Pancreas (tissue), 10 donors: ENCODE data around the gene KDM4C. TPM values are rescaled to one million over a fixed set of nuclear protein-coding genes. Genes with fewer than 3 reads are reported as not detected.

Experiments used
- ATAC-seq, 4 donors: fragments of 200-7000 bp; cut with Tn5 transposase; one replicate each; pipeline versions ENCODE4 v1.8.0 to v1.9.1; 2020; ENCODE audit warnings: mild to moderate bottlenecking in 4 of 4, moderate library complexity in 4 of 4
- DNase-seq, 6 donors: peaks; one replicate each; pipeline ENCODE4 v3.0.0-alpha.2; 2020
- FAIRE-seq: peaks from 2 replicates; lab custom pipeline; 2012; peaks lifted over from hg19 to GRCh38; lab: Jason Lieb, UNC
- H3K27ac ChIP-seq, 4 donors: fragments of 200-600 bp; sonication (generic); 1 replicate in 3 of 4; 2 replicates in 1 of 4; pipeline versions ENCODE4 v1.5.0 to v1.8.0; 2020
- H3K27me3 ChIP-seq, 4 donors: fragments of 200-600 bp; one replicate each; pipeline ENCODE4 v1.8.0; 2021
- H3K36me3 ChIP-seq, 3 donors: fragments of 200-600 bp; sonication (generic) in 1 of 3; one replicate each; pipeline versions ENCODE4 v1.5.0 to v1.8.0; 2020 to 2021
- H3K4me1 ChIP-seq, 3 donors: fragments of 200-600 bp; one replicate each; pipeline ENCODE4 v1.8.0; 2021
- H3K4me3 ChIP-seq, 4 donors: fragments of 200-600 bp; sonication (generic) in 2 of 4; one replicate each; pipeline versions ENCODE4 v1.5.0 to v1.8.0; 2020 to 2021
- H3K9me3 ChIP-seq, 4 donors: fragments of 200-600 bp; one replicate each; pipeline ENCODE4 v1.8.0; 2021
- CTCF ChIP-seq, 4 donors: fragments of 200-600 bp; sonication (generic) in 3 of 4; IDR thresholded peaks; one replicate each; pipeline versions ENCODE4 v1.5.0 to v1.8.0; 2021; ENCODE audit warnings: antibody characterized with exemption in 4 of 4
- WGBS, 2 donors: extraction: QIAGEN DNeasy Blood & Tissue Kit; methylation state at CpG; one replicate each; pipeline ENCODE4 v1.1.7; 2013; 5-methylcytosine and 5-hydroxymethylcytosine counted together
- intact Hi-C, 3 donors: fragments of 100-400 bp; cut with DNase I; formaldehyde crosslinking; loops; one replicate each; pipeline versions ENCODE4 v1.11.1 to v1.14.2; 2022
- polyA plus RNA-seq, 2 donors: library from polyadenylated mRNA; stranded (reverse); fragments of 200-250 nt; gene quantifications; one replicate each; pipeline ENCODE4 v1.2.3, GENCODE V29; 2013
- total RNA-seq, 6 donors: library from RNA; stranded (reverse); fragmentation: NEBNext Ultra II Directional in 4 of 6; extraction: Animal tissue kit (Norgen Biotek cat#: 25700) in 4 of 6; gene quantifications; one replicate each; pipeline versions ENCODE4 v1.2.1 to v1.2.4, GENCODE V29; 2021 to 2023
- donor health status: healthy with polysubstance abuse.
- donor health status: DM: no; HTN: no; CAD: no; lungs with moderate emphysema.
- donor health status: DM: no; HTN: no; CAD: no.
- donor health status: control.
- donor health status: control.
- donor health status: Bipolar disorder and iron deficiency.
- donor health status: DM: yes; HTN: yes; CAD: no.
- donor health status: DM: no; HTN: no; CAD: no.
- donor health status: DM: no; HTN: no; CAD: no.
- donor health status: DM: yes; HTN: yes; CAD: no.

The KDM4C gene
- total and polyA plus RNA-seq, 8 donors, result 10.5 to 30.8 (median 19.7) TPM

- Histone ChIP-seq H3K4me1 (peaks cover 6 to 12% (median 9%) of the 10 kb centered on the region in 3 donors), H3K27me3 (no peaks in the 10 kb centered on the region), H3K36me3 (no peaks in the 10 kb centered on the region), H3K9me3 (no peaks in the 10 kb centered on the region), H3K27ac (no peak overlapping the region), H3K4me3 (no peak overlapping the region)
- TF ChIP-seq CTCF (IDR thresholded peaks at IDR 0.05), result no peak
- FAIRE-seq (no peak), ATAC-seq (peak in 1 of 4 donors; percentile 19), DNase-seq (no peak)
- 36 to 52% methylated on average over 1 of the region's 1 CpG for WGBS, 2 donors
- intact Hi-C loops, result no loop called here
Measured at GRCh38 chr9:6899274-6899673, 141.5 kb downstream of the KDM4C start.

- intact Hi-C loops, result no loop called here
- no peak for ATAC-seq
Measured at GRCh38 chr9:6900440-6900883, 142.7 kb downstream of the KDM4C start.

GRCh38 chr9:6901180-6901579 is 143.4 kb downstream of the KDM4C start:
- ATAC-seq (no peak), FAIRE-seq (no peak), DNase-seq (no peak)
- H3K4me3 ChIP-seq, result no peak overlapping the region
- peaks cover 6 to 12% (median 9%) of the 10 kb centered on the region in 3 donors for H3K4me1 ChIP-seq
- H3K27ac ChIP-seq, result no peak overlapping the region
- H3K9me3 ChIP-seq, result no peaks in the 10 kb centered on the region
- 91 to 95% methylated on average over 2 of the region's 2 CpGs for WGBS, 2 donors
- H3K36me3 ChIP-seq, result no peaks in the 10 kb centered on the region
- no peaks in the 10 kb centered on the region for H3K27me3 ChIP-seq
- intact Hi-C loops, result no loop called here
- TF ChIP-seq CTCF (IDR thresholded peaks at IDR 0.05), result no peak

More at GRCh38 chr9:6900440-6900883, 142.7 kb downstream of the KDM4C start:
- Histone ChIP-seq H3K27me3 (no peaks in the 10 kb centered on the region), H3K27ac (no peak overlapping the region), H3K4me3 (no peak overlapping the region), H3K36me3 (no peaks in the 10 kb centered on the region), H3K4me1 (peaks cover 6 to 12% (median 9%) of the 10 kb centered on the region in 3 donors), H3K9me3 (no peaks in the 10 kb centered on the region)
- no peak for TF ChIP-seq CTCF (IDR thresholded peaks at IDR 0.05)
- 90 to 94% methylated on average over 7 of the region's 7 CpGs for WGBS, 2 donors
- DNase-seq (no peak), FAIRE-seq (no peak)

- Histone ChIP-seq H3K36me3 (no peaks in the 10 kb centered on the region), H3K27ac (no peak overlapping the region), H3K27me3 (no peaks in the 10 kb centered on the region), H3K9me3 (no peaks in the 10 kb centered on the region), H3K4me3 (no peak overlapping the region), H3K4me1 (peaks cover 6 to 8% (median 8%) of the 10 kb centered on the region in 3 donors)
- FAIRE-seq (no peak), ATAC-seq (peak in 1 of 4 donors; percentile 24), DNase-seq (no peak)
- 80 to 84% methylated on average over 5 of the region's 5 CpGs for WGBS, 2 donors
- intact Hi-C loops, result no loop called here
- no peak for TF ChIP-seq CTCF (IDR thresholded peaks at IDR 0.05)
Measured at GRCh38 chr9:6902423-6902822, 144.7 kb downstream of the KDM4C start.

- no peak for TF ChIP-seq CTCF (IDR thresholded peaks at IDR 0.05)
- H3K27ac ChIP-seq, result no peak overlapping the region
- FAIRE-seq (no peak), DNase-seq (no peak), ATAC-seq (no peak)
- H3K27me3 ChIP-seq, result no peaks in the 10 kb centered on the region
- H3K4me3 ChIP-seq, result no peak overlapping the region
- intact Hi-C loops, result no loop called here
- H3K36me3 ChIP-seq, result no peaks in the 10 kb centered on the region
- no peaks in the 10 kb centered on the region for H3K9me3 ChIP-seq
- no peaks in the 10 kb centered on the region for H3K4me1 ChIP-seq
- WGBS, 2 donors, result 78 to 85% methylated on average over 2 of the region's 2 CpGs
Measured at GRCh38 chr9:6904371-6904770, 146.6 kb downstream of the KDM4C start.
